Right kidney (tissue), 1 donor: ENCODE results near the gene C20orf204.
"Not testable (repeated sequence)": the region's sequence is repeated elsewhere in the genome, so short reads cannot be mapped to it uniquely, and the experiment has no call there.

Experiments
- DNase-seq: peaks from one replicate; pipeline ENCODE4 v3.0.0-alpha.2; 2016

Gene C20orf204

GRCh38 chr20:64083378-64083803 lies 47.4 kb downstream of the C20orf204 start:
- peak; percentile 81 for DNase-seq

GRCh38 chr20:64083804-64084684 lies 48.1 kb downstream of the C20orf204 start, which contains the start of gene LKAAEAR1:
Gene LKAAEAR1 (minus strand): TSS chr20:64084398. CDS start chr20:64084219, 179 bp downstream.
- peak; percentile 64 for DNase-seq

- DNase-seq = no peak
Observed at GRCh38 chr20:64084685-64085152, 48.7 kb downstream of the C20orf204 start.

GRCh38 chr20:64086801-64087200 lies 50.8 kb downstream of the C20orf204 start:
- DNase-seq = no peak

GRCh38 chr20:64087226-64087825 lies 51.3 kb downstream of the C20orf204 start:
- DNase-seq = not testable (repeated sequence)

- not testable (repeated sequence) for DNase-seq
Observed at GRCh38 chr20:64088586-64088985, 52.6 kb downstream of the C20orf204 start.
